ENCODE measurements around the gene RAD51B.
A peak's percentile ranks its signal among the peaks of the same experiment; 100 is the strongest.

The RAD51B gene

GRCh38 chr14:68140076-68140741 is 320.6 kb downstream of the RAD51B start (continued):
- TF ChIP-seq, protein P1, sequence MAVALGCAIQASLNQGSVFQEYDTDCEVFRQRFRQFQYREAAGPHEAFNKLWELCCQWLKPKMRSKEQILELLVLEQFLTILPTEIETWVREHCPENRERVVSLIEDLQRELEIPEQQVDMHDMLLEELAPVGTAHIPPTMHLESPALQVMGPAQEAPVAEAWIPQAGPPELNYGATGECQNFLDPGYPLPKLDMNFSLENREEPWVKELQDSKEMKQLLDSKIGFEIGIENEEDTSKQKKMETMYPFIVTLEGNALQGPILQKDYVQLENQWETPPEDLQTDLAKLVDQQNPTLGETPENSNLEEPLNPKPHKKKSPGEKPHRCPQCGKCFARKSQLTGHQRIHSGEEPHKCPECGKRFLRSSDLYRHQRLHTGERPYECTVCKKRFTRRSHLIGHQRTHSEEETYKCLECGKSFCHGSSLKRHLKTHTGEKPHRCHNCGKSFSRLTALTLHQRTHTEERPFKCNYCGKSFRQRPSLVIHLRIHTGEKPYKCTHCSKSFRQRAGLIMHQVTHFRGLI (tag by site-specific recombination; IDR thresholded peaks at IDR 0.05), result peak; percentile 48; the same call in 1 of the 2 replicates
- TF ChIP-seq WT1 (tag by site-specific recombination; IDR thresholded peaks at IDR 0.05) (peak; percentile 98), ZBTB44 (tag by site-specific recombination; IDR thresholded peaks at IDR 0.05) (peak; percentile 91), REPIN1 (tag by site-specific recombination; IDR thresholded peaks at IDR 0.05; ENCODE audit: low read depth) (no peak), ZNF274 (IDR thresholded peaks at IDR 0.05; ENCODE audit: low read length) (no peak), ZNF274 (tag by site-specific recombination; IDR thresholded peaks at IDR 0.05; ENCODE audit: borderline replicate concordance) (no peak), ZNF324 (tag by site-specific recombination; IDR thresholded peaks at IDR 0.05) (peak; percentile 91), ZNF354C (tag by site-specific recombination; IDR thresholded peaks at IDR 0.05; ENCODE audit: borderline replicate concordance, low read depth) (no peak), ZNF169 (tag by site-specific recombination; IDR thresholded peaks at IDR 0.05) (no peak), ZNF23 (tag by site-specific recombination; IDR thresholded peaks at IDR 0.05; ENCODE audit: borderline replicate concordance) (no peak), ZNF639 (tag by site-specific recombination; IDR thresholded peaks at IDR 0.05) (peak; percentile 91), SCRT2 (tag by site-specific recombination; IDR thresholded peaks at IDR 0.05) (0 out of 2 replicates have a peak, but pooled peaks have one; percentile 28), ZNF560 (tag by site-specific recombination; IDR thresholded peaks at IDR 0.05; ENCODE audit: borderline replicate concordance) (no peak), ZNF629 (tag by site-specific recombination; IDR thresholded peaks at IDR 0.05) (peak; percentile 99), ZNF239 (tag by site-specific recombination; IDR thresholded peaks at IDR 0.05) (no peak), HOXA7 (CRISPR knock-in tag; IDR thresholded peaks at IDR 0.05; ENCODE audit: borderline replicate concordance) (no peak), YY1 (tag by site-specific recombination; IDR thresholded peaks at IDR 0.05) (no peak), ZNF138 (tag by site-specific recombination; IDR thresholded peaks at IDR 0.05; ENCODE audit: borderline replicate concordance) (no peak), ZNF701 (tag by site-specific recombination; IDR thresholded peaks at IDR 0.05) (no peak), MYNN (tag by site-specific recombination; IDR thresholded peaks at IDR 0.05; ENCODE audit: borderline replicate concordance) (0 out of 2 replicates have a peak, but pooled peaks have one; percentile 55), ZNF10 (tag by site-specific recombination; IDR thresholded peaks at IDR 0.05) (peak; percentile 79), ZNF311 (tag by site-specific recombination; IDR thresholded peaks at IDR 0.05; ENCODE audit: borderline replicate concordance) (no peak), YY2 (tag by site-specific recombination; IDR thresholded peaks at IDR 0.05) (no peak), ZNF223 (tag by site-specific recombination; IDR thresholded peaks at IDR 0.05) (no peak), KLF1 (tag by site-specific recombination; IDR thresholded peaks at IDR 0.05) (peak; percentile 50), ZNF350 (tag by site-specific recombination; IDR thresholded peaks at IDR 0.05) (no peak)
- TF ChIP-seq, protein P2, sequence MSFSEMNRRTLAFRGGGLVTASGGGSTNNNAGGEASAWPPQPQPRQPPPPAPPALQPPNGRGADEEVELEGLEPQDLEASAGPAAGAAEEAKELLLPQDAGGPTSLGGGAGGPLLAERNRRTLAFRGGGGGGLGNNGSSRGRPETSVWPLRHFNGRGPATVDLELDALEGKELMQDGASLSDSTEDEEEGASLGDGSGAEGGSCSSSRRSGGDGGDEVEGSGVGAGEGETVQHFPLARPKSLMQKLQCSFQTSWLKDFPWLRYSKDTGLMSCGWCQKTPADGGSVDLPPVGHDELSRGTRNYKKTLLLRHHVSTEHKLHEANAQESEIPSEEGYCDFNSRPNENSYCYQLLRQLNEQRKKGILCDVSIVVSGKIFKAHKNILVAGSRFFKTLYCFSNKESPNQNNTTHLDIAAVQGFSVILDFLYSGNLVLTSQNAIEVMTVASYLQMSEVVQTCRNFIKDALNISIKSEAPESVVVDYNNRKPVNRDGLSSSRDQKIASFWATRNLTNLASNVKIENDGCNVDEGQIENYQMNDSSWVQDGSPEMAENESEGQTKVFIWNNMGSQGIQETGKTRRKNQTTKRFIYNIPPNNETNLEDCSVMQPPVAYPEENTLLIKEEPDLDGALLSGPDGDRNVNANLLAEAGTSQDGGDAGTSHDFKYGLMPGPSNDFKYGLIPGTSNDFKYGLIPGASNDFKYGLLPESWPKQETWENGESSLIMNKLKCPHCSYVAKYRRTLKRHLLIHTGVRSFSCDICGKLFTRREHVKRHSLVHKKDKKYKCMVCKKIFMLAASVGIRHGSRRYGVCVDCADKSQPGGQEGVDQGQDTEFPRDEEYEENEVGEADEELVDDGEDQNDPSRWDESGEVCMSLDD (tag by site-specific recombination; IDR thresholded peaks at IDR 0.05), result no peak
- TF ChIP-seq, protein P3, sequence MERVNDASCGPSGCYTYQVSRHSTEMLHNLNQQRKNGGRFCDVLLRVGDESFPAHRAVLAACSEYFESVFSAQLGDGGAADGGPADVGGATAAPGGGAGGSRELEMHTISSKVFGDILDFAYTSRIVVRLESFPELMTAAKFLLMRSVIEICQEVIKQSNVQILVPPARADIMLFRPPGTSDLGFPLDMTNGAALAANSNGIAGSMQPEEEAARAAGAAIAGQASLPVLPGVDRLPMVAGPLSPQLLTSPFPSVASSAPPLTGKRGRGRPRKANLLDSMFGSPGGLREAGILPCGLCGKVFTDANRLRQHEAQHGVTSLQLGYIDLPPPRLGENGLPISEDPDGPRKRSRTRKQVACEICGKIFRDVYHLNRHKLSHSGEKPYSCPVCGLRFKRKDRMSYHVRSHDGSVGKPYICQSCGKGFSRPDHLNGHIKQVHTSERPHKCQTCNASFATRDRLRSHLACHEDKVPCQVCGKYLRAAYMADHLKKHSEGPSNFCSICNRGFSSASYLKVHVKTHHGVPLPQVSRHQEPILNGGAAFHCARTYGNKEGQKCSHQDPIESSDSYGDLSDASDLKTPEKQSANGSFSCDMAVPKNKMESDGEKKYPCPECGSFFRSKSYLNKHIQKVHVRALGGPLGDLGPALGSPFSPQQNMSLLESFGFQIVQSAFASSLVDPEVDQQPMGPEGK (tag by site-specific recombination; IDR thresholded peaks at IDR 0.05), result peak; percentile 77; the same call in 1 of the 2 replicates

All from HEK293 (cell line).